ENCODE results near the gene LHFPL2. TPM values are rescaled to one million over a fixed set of nuclear protein-coding genes. Genes with fewer than 3 reads are reported as not detected.

Gene LHFPL2
- total and polyA plus RNA-seq, 4 donors = 6.5 to 49.4 (median 47.7) TPM

GRCh38 chr5:78560000-78560855 lies 88.3 kb downstream of the LHFPL2 start:
- Histone ChIP-seq H3K36me3 (ENCODE audit: control insufficient read depth in 4 of 4, insufficient read depth in 4 of 4, low read length in 4 of 4) (peaks cover 0 to 15% (median 1%) of the 10 kb centered on the region in 4 donors), H3K9ac (ENCODE audit: insufficient read depth in 1 of 2, low read length in 2 of 2) (no peak overlapping the region), H3K4me1 (ENCODE audit: control insufficient read depth in 5 of 5, insufficient read depth in 5 of 5, low read length in 5 of 5) (peaks cover 0 to 2% (median 0%) of the 10 kb centered on the region in 5 donors), H3K27ac (ENCODE audit: low read depth in 1 of 2, low read length in 1 of 2) (peak overlapping the region in 1 of 2 donors; percentile 31), H3K27me3 (ENCODE audit: control insufficient read depth in 3 of 3, insufficient read depth in 3 of 3, low read length in 2 of 3) (no peaks in the 10 kb centered on the region), H3K9me3 (ENCODE audit: control insufficient read depth in 4 of 4, insufficient read depth in 3 of 4, low read length in 3 of 4) (no peaks in the 10 kb centered on the region), H3K4me3 (no peak overlapping the region)
- ATAC-seq (ENCODE audit: insufficient read depth, low FRiP score) (no peak), DNase-seq (no peak)
- TF ChIP-seq, protein P1, sequence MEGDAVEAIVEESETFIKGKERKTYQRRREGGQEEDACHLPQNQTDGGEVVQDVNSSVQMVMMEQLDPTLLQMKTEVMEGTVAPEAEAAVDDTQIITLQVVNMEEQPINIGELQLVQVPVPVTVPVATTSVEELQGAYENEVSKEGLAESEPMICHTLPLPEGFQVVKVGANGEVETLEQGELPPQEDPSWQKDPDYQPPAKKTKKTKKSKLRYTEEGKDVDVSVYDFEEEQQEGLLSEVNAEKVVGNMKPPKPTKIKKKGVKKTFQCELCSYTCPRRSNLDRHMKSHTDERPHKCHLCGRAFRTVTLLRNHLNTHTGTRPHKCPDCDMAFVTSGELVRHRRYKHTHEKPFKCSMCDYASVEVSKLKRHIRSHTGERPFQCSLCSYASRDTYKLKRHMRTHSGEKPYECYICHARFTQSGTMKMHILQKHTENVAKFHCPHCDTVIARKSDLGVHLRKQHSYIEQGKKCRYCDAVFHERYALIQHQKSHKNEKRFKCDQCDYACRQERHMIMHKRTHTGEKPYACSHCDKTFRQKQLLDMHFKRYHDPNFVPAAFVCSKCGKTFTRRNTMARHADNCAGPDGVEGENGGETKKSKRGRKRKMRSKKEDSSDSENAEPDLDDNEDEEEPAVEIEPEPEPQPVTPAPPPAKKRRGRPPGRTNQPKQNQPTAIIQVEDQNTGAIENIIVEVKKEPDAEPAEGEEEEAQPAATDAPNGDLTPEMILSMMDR (IDR thresholded peaks at IDR 0.05; ENCODE audit: control extremely low read depth, extremely low read depth) = no peak
- 91 to 95% methylated on average over 6 of the region's 6 CpGs for WGBS, 2 donors

- Histone ChIP-seq H3K27me3 (ENCODE audit: control insufficient read depth in 3 of 3, insufficient read depth in 3 of 3, low read length in 2 of 3) (no peaks in the 10 kb centered on the region), H3K9me3 (ENCODE audit: control insufficient read depth in 4 of 4, insufficient read depth in 3 of 4, low read length in 3 of 4) (no peaks in the 10 kb centered on the region), H3K36me3 (ENCODE audit: control insufficient read depth in 4 of 4, insufficient read depth in 4 of 4, low read length in 4 of 4) (peaks cover 0 to 6% (median 0%) of the 10 kb centered on the region in 4 donors), H3K9ac (ENCODE audit: insufficient read depth in 1 of 2, low read length in 2 of 2) (no peak overlapping the region), H3K27ac (ENCODE audit: low read depth in 1 of 2, low read length in 1 of 2) (no peak overlapping the region), H3K4me3 (no peak overlapping the region), H3K4me1 (ENCODE audit: control insufficient read depth in 5 of 5, insufficient read depth in 5 of 5, low read length in 5 of 5) (peaks cover 0 to 9% (median 0%) of the 10 kb centered on the region in 5 donors)
- ATAC-seq (ENCODE audit: insufficient read depth, low FRiP score) (no peak), DNase-seq (no peak)
- 81 to 92% methylated on average over 5 of the region's 5 CpGs for WGBS, 2 donors
- TF ChIP-seq, protein P1 (IDR thresholded peaks at IDR 0.05; ENCODE audit: control extremely low read depth, extremely low read depth) = no peak
These were observed 91.0 kb downstream of the LHFPL2 start for GRCh38 chr5:78557601-78558000.

DNA sequence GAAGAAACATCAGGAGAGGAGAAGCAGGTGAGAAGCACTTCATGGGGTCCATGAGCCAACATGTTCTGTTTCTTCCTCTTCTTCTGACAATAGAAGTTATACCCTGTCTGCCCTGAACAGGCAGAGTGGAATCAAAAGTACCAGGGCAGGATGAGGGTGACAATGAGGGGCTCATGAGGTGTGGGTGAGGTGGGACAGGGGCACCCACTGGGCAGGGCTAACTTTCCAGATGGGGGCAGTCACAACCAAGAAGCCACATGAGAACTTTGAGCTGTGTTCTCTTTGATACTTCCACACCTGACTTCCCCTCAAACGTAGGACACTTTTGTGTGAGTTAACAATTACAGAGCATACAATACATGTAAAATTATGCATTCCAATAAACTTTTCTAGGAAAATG lies 92.7 kb downstream of the LHFPL2 start:
- H3K27me3 ChIP-seq (ENCODE audit: control insufficient read depth in 3 of 3, insufficient read depth in 3 of 3, low read length in 2 of 3) = no peaks in the 10 kb centered on the region
- H3K9me3 ChIP-seq (ENCODE audit: control insufficient read depth in 4 of 4, insufficient read depth in 3 of 4, low read length in 3 of 4) = no peaks in the 10 kb centered on the region
- TF ChIP-seq, protein P1 (IDR thresholded peaks at IDR 0.05; ENCODE audit: control extremely low read depth, extremely low read depth) = no peak
- ATAC-seq (ENCODE audit: insufficient read depth, low FRiP score) (no peak), DNase-seq (no peak)
- peaks cover 0 to 9% (median 0%) of the 10 kb centered on the region in 5 donors for H3K4me1 ChIP-seq (ENCODE audit: control insufficient read depth in 5 of 5, insufficient read depth in 5 of 5, low read length in 5 of 5)
- no peak overlapping the region for H3K27ac ChIP-seq (ENCODE audit: low read depth in 1 of 2, low read length in 1 of 2)
- 50 to 62% methylated on average over 1 of the region's 1 CpG for WGBS, 2 donors
- H3K36me3 ChIP-seq (ENCODE audit: control insufficient read depth in 4 of 4, insufficient read depth in 4 of 4, low read length in 4 of 4) = peaks cover 0 to 6% (median 0%) of the 10 kb centered on the region in 4 donors
- no peak overlapping the region for H3K9ac ChIP-seq (ENCODE audit: insufficient read depth in 1 of 2, low read length in 2 of 2)
- H3K4me3 ChIP-seq = no peak overlapping the region
